HuH-7.5 (cell line): ENCODE results near the gene GNPDA2.

Source experiments
- DNase-seq: peaks from one replicate; pipeline ENCODE4 v3.0.0; 2011; ENCODE audit warnings: low spot score

GNPDA2 gene

GRCh38 chr4:44678094-44679041 lies 48.0 kb downstream of the GNPDA2 start, which contains the start of gene GUF1:
Gene GUF1, plus strand, starts transcription at chr4:44678420. Its CDS starts 203 bp downstream, at chr4:44678623.
- peak; percentile 52 for DNase-seq

- no peak for DNase-seq
These were observed 51.0 kb downstream of the GNPDA2 start for GRCh38 chr4:44675366-44675765.

- DNase-seq = no peak
These were observed 51.9 kb downstream of the GNPDA2 start for GRCh38 chr4:44674471-44674870.

- no peak for DNase-seq
These were observed 54.7 kb downstream of the GNPDA2 start for GRCh38 chr4:44671636-44672035.

- DNase-seq = no peak
These were observed 55.7 kb downstream of the GNPDA2 start for GRCh38 chr4:44670506-44671199.

GRCh38 chr4:44668526-44668925 lies 57.8 kb downstream of the GNPDA2 start:
- no peak for DNase-seq

GRCh38 chr4:44663539-44664263 lies 62.7 kb downstream of the GNPDA2 start:
- DNase-seq = no peak

GRCh38 chr4:44662623-44663005 lies 63.7 kb downstream of the GNPDA2 start:
- no peak for DNase-seq

- no peak for DNase-seq
These were observed 64.3 kb downstream of the GNPDA2 start for GRCh38 chr4:44661940-44662622.

- no peak for DNase-seq
These were observed 66.0 kb downstream of the GNPDA2 start for GRCh38 chr4:44660396-44660795.

- no peak for DNase-seq
These were observed 74.4 kb downstream of the GNPDA2 start for GRCh38 chr4:44652002-44652401.
